ENCODE results near the gene MLH1. TPM values are rescaled to one million over a fixed set of nuclear protein-coding genes. Genes with fewer than 3 reads are reported as not detected.
"Not testable (repeated sequence)": the region's sequence is repeated elsewhere in the genome, so short reads cannot be mapped to it uniquely, and the experiment has no call there.

MLH1 gene
- total and polyA plus RNA-seq, 2 experiments from 2014 or later, result 27.8 to 36.3 TPM

- H3K9ac ChIP-seq, result peak overlapping the region; percentile 80
- H3K36me3 ChIP-seq (ENCODE audit: low read depth), result no peaks in the 10 kb centered on the region
- H3K27ac ChIP-seq, result no peak overlapping the region
- H3K4me1 ChIP-seq (ENCODE audit: insufficient read depth), result peaks cover 9% of the 10 kb centered on the region; the same call in 1 of the 2 replicates
- DNase-seq, result no peak
- no peaks in the 10 kb centered on the region for H3F3A ChIP-seq (ENCODE audit: insufficient read depth)
- H3K4me2 ChIP-seq (ENCODE audit: unreplicated experiment), result peak overlapping the region; percentile 85
- TF ChIP-seq EZH2phosphoT487 (IDR thresholded peaks at IDR 0.05; ENCODE audit: insufficient read depth, low read depth), result no peak
- H4K20me1 ChIP-seq (ENCODE audit: insufficient read depth), result no peaks in the 10 kb centered on the region
- peak overlapping the region; percentile 78 for H3K4me3 ChIP-seq
- H3K9me3 ChIP-seq (ENCODE audit: low read depth), result no peaks in the 10 kb centered on the region
- in situ Hi-C loops (cut with MboI), result no loop called here
- no peaks in the 10 kb centered on the region for H3K9me2 ChIP-seq (ENCODE audit: insufficient read depth)
- no peaks in the 10 kb centered on the region for H3K27me3 ChIP-seq (replicated peaks; ENCODE audit: insufficient read depth)
- H2AFZ ChIP-seq, result peak overlapping the region; percentile 85
- 73% methylated on average over 27 to 28 of the region's 28 CpGs for WGBS, 2 experiments (ENCODE audit: low coverage in 1 of 2, low lambda C conversion rate in 2 of 2, missing lambda C conversion rate in 2 of 2)
- H3K79me2 ChIP-seq (ENCODE audit: insufficient read depth), result no peaks in the 10 kb centered on the region
Observed at GRCh38 chr3:36945333-36945980, 47.9 kb upstream of the MLH1 start.

- H3K9me3 ChIP-seq (ENCODE audit: low read depth); H3K27me3 ChIP-seq (replicated peaks; ENCODE audit: insufficient read depth); H2AFZ ChIP-seq; H3K4me1 ChIP-seq (ENCODE audit: insufficient read depth); H4K20me1 ChIP-seq (ENCODE audit: insufficient read depth); H3K9me2 ChIP-seq (ENCODE audit: insufficient read depth); H3K9ac ChIP-seq; H3F3A ChIP-seq (ENCODE audit: insufficient read depth); H3K4me2 ChIP-seq (ENCODE audit: unreplicated experiment); H3K4me3 ChIP-seq; H3K27ac ChIP-seq; H3K36me3 ChIP-seq (ENCODE audit: low read depth); DNase-seq; in situ Hi-C loops (cut with MboI); H3K79me2 ChIP-seq (ENCODE audit: insufficient read depth): not testable (repeated sequence)
- 71 to 78% methylated on average over 5 of the region's 5 CpGs for WGBS, 2 experiments (ENCODE audit: low coverage in 1 of 2, low lambda C conversion rate in 2 of 2, missing lambda C conversion rate in 2 of 2)
Observed at GRCh38 chr3:36947814-36948213, 45.5 kb upstream of the MLH1 start.

DNA sequence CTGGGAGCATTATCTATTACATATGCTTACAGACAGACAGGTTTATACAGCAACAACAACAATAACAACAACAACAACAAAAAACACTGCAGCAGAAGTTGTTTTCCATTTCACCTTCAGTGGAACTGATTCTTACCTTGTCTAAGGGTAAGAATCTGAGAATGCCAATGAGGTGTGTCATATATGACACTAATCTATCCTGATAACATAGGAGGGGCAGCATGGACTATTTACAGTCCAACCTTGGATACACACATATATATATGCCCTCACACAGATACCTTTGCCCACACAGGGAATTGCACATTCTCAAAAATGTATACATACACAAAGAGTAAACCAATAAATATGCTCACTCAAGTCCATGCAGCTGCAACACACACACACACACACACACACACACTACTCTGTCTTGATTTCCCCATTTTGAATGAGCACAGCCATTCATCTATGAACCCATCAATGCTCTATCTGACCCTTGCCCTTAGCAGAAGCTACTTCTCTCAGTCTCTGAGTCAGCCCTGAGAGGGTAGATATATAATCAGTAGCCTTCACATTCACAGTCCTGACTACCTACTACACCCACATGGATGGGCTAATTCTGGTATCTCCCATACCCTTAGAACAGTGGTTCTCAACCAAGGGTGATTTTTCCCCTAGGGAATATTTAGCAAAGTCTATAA lies 38.7 kb upstream of the MLH1 start:
- H3K4me3 ChIP-seq, result no peak overlapping the region
- in situ Hi-C loops (cut with MboI), result no loop called here
- no peaks in the 10 kb centered on the region for H3K36me3 ChIP-seq (ENCODE audit: low read depth)
- no peaks in the 10 kb centered on the region for H3K9me2 ChIP-seq (ENCODE audit: insufficient read depth)
- no peak overlapping the region for H3K27ac ChIP-seq
- no peaks in the 10 kb centered on the region for H3K79me2 ChIP-seq (ENCODE audit: insufficient read depth)
- no peak overlapping the region for H2AFZ ChIP-seq
- peaks cover 14% of the 10 kb centered on the region for H3K4me1 ChIP-seq (ENCODE audit: insufficient read depth)
- DNase-seq, result no peak
- H3K9me3 ChIP-seq (ENCODE audit: low read depth), result no peaks in the 10 kb centered on the region
- no peak for TF ChIP-seq EZH2phosphoT487 (IDR thresholded peaks at IDR 0.05; ENCODE audit: insufficient read depth, low read depth)
- H3K4me2 ChIP-seq (ENCODE audit: unreplicated experiment), result no peak overlapping the region
- peaks cover 11% of the 10 kb centered on the region for H3F3A ChIP-seq (ENCODE audit: insufficient read depth)
- H4K20me1 ChIP-seq (ENCODE audit: insufficient read depth), result no peaks in the 10 kb centered on the region
- no peak overlapping the region for H3K9ac ChIP-seq
- H3K27me3 ChIP-seq (replicated peaks; ENCODE audit: insufficient read depth), result no peaks in the 10 kb centered on the region

- H3K27me3 ChIP-seq (replicated peaks; ENCODE audit: insufficient read depth), result no peaks in the 10 kb centered on the region
- H4K20me1 ChIP-seq (ENCODE audit: insufficient read depth), result no peaks in the 10 kb centered on the region
- in situ Hi-C loops (cut with MboI), result no loop called here
- 77 to 89% methylated on average over 3 of the region's 3 CpGs for WGBS, 2 experiments (ENCODE audit: low coverage in 1 of 2, low lambda C conversion rate in 2 of 2, missing lambda C conversion rate in 2 of 2)
- H2AFZ ChIP-seq, result no peak overlapping the region
- TF ChIP-seq EZH2phosphoT487 (IDR thresholded peaks at IDR 0.05; ENCODE audit: insufficient read depth, low read depth) (no peak), EZH2 (IDR thresholded peaks at IDR 0.05; ENCODE audit: insufficient read depth, poor library complexity, severe bottlenecking) (no peak)
- no peak for DNase-seq
- no peak overlapping the region for H3K9ac ChIP-seq
- peaks cover 11% of the 10 kb centered on the region for H3F3A ChIP-seq (ENCODE audit: insufficient read depth)
- no peaks in the 10 kb centered on the region for H3K36me3 ChIP-seq (ENCODE audit: low read depth)
- H3K9me3 ChIP-seq (ENCODE audit: low read depth), result no peaks in the 10 kb centered on the region
- H3K9me2 ChIP-seq (ENCODE audit: insufficient read depth), result no peaks in the 10 kb centered on the region
- H3K79me2 ChIP-seq (ENCODE audit: insufficient read depth), result no peaks in the 10 kb centered on the region
- no peak overlapping the region for H3K27ac ChIP-seq
- H3K4me2 ChIP-seq (ENCODE audit: unreplicated experiment), result no peak overlapping the region
- H3K4me1 ChIP-seq (ENCODE audit: insufficient read depth), result peaks cover 14% of the 10 kb centered on the region
- no peak overlapping the region for H3K4me3 ChIP-seq
Observed at GRCh38 chr3:36956155-36956554, 37.2 kb upstream of the MLH1 start.

GRCh38 chr3:36957063-36957462 lies 36.3 kb upstream of the MLH1 start:
- DNase-seq, result no peak
- in situ Hi-C loops (cut with MboI), result no loop called here
- H2AFZ ChIP-seq, result no peak overlapping the region
- H4K20me1 ChIP-seq (ENCODE audit: insufficient read depth), result no peaks in the 10 kb centered on the region
- H3K36me3 ChIP-seq (ENCODE audit: low read depth), result no peaks in the 10 kb centered on the region
- 48 to 50% methylated on average over 1 of the region's 1 CpG for WGBS, 2 experiments (ENCODE audit: low coverage in 1 of 2, low lambda C conversion rate in 2 of 2, missing lambda C conversion rate in 2 of 2)
- H3K4me3 ChIP-seq, result no peak overlapping the region
- H3K27me3 ChIP-seq (replicated peaks; ENCODE audit: insufficient read depth), result no peaks in the 10 kb centered on the region
- no peaks in the 10 kb centered on the region for H3K9me2 ChIP-seq (ENCODE audit: insufficient read depth)
- TF ChIP-seq EZH2 (IDR thresholded peaks at IDR 0.05; ENCODE audit: insufficient read depth, poor library complexity, severe bottlenecking) (no peak), EZH2phosphoT487 (IDR thresholded peaks at IDR 0.05; ENCODE audit: insufficient read depth, low read depth) (no peak)
- H3K9ac ChIP-seq, result no peak overlapping the region
- no peaks in the 10 kb centered on the region for H3K9me3 ChIP-seq (ENCODE audit: low read depth)
- no peak overlapping the region for H3K4me2 ChIP-seq (ENCODE audit: unreplicated experiment)
- no peaks in the 10 kb centered on the region for H3K79me2 ChIP-seq (ENCODE audit: insufficient read depth)
- peaks cover 14% of the 10 kb centered on the region for H3K4me1 ChIP-seq (ENCODE audit: insufficient read depth)
- no peak overlapping the region for H3K27ac ChIP-seq
- H3F3A ChIP-seq (ENCODE audit: insufficient read depth), result peaks cover 11% of the 10 kb centered on the region

Measured in GM23248 (cell line).